SK-N-SH treated with all-trans-retinoic acid at 6 μM for 48 hours (cell line): ENCODE results near the gene FAM20B.
A peak's percentile ranks its signal among the peaks of the same experiment; 100 is the strongest.

ENCODE experiments used
- ATAC-seq: fragments of 200-7000 bp; cut with Tn5 transposase; 3 replicates; pipeline ENCODE4 v1.9.1; 2020; ENCODE audit warnings: mild to moderate bottlenecking, moderate library complexity
- ARNTL ChIP-seq: fragments of 450-650 bp; formaldehyde crosslinking; IDR thresholded peaks from 2 replicates; pipeline ENCODE4 v1.5.0; 2020; ENCODE audit warnings: low read depth, mild to moderate bottlenecking, moderate library complexity, borderline replicate concordance
- CSDC2 ChIP-seq: fragments of 250-450 bp; sonication (Bioruptor Pico); IDR thresholded peaks from 2 replicates; pipeline ENCODE4 v1.5.0; 2020; ENCODE audit warnings: mild to moderate bottlenecking, moderate library complexity
- CSRNP3 ChIP-seq: fragments of 250-450 bp; sonication (Bioruptor Pico); IDR thresholded peaks from 2 replicates; pipeline ENCODE4 v1.5.1; 2021; ENCODE audit warnings: mild to moderate bottlenecking, moderate library complexity
- ESRRG ChIP-seq: fragments of 250-450 bp; sonication (Bioruptor Pico); IDR thresholded peaks from 2 replicates; pipeline ENCODE4 v1.6.1; 2021; ENCODE audit warnings: mild to moderate bottlenecking
- PATZ1 ChIP-seq: fragments of 250-450 bp; sonication (Bioruptor Pico); IDR thresholded peaks from 2 replicates; pipeline ENCODE4 v1.8.0; 2020; ENCODE audit warnings: mild to moderate bottlenecking, moderate library complexity, borderline replicate concordance
- POU6F1 ChIP-seq: fragments of 250-450 bp; sonication (Bioruptor Pico); IDR thresholded peaks from 2 replicates; pipeline ENCODE4 v1.8.0; 2021; ENCODE audit warnings: low read depth, mild to moderate bottlenecking, moderate library complexity, borderline replicate concordance
- SNAI2 ChIP-seq: fragments of 250-450 bp; sonication (Bioruptor Pico); IDR thresholded peaks from 2 replicates; pipeline ENCODE4 v1.5.0; 2020; ENCODE audit warnings: mild to moderate bottlenecking, moderate library complexity
- TCF4 ChIP-seq: fragments of 250-450 bp; sonication (Bioruptor Pico); IDR thresholded peaks from 2 replicates; pipeline ENCODE4 v1.8.0; 2021; ENCODE audit warnings: mild to moderate bottlenecking, moderate library complexity, borderline replicate concordance
- TOX ChIP-seq: fragments of 250-450 bp; sonication (Bioruptor Pico); IDR thresholded peaks from 2 replicates; pipeline ENCODE4 v1.8.0; 2021; ENCODE audit warnings: mild to moderate bottlenecking, moderate library complexity, borderline replicate concordance
- ZC3H10 ChIP-seq: fragments of 250-450 bp; sonication (Bioruptor Pico); IDR thresholded peaks from 2 replicates; pipeline ENCODE4 v1.5.1; 2021; ENCODE audit warnings: mild to moderate bottlenecking, moderate library complexity
- ZFP3 ChIP-seq: fragments of 250-450 bp; sonication (Bioruptor Pico); IDR thresholded peaks from 2 replicates; pipeline ENCODE4 v1.5.0; 2020; ENCODE audit warnings: mild to moderate bottlenecking, moderate library complexity
- ZFP30 ChIP-seq: fragments of 450-650 bp; formaldehyde crosslinking; IDR thresholded peaks from 2 replicates; pipeline ENCODE4 v1.5.0; 2022; ENCODE audit warnings: mild to moderate bottlenecking, moderate library complexity
- ZNF8 ChIP-seq: fragments of 450-650 bp; formaldehyde crosslinking; IDR thresholded peaks from 2 replicates; pipeline ENCODE4 v1.5.0; 2020; ENCODE audit warnings: mild to moderate bottlenecking, moderate library complexity

FAM20B gene

GRCh38 chr1:179030130-179030529 lies 4.4 kb downstream of the FAM20B start (continued):
- TF ChIP-seq TCF4 (no peak), ZNF8 (CRISPR knock-in tag) (no peak)

- TF ChIP-seq ZFP30 (CRISPR knock-in tag), result no peak
- no peak for TF ChIP-seq CSRNP3 (CRISPR knock-in tag)
- no peak for TF ChIP-seq ZC3H10 (CRISPR knock-in tag)
- TF ChIP-seq ARNTL (CRISPR knock-in tag), result no peak
- no peak for TF ChIP-seq SNAI2 (CRISPR knock-in tag)
- no peak for TF ChIP-seq POU6F1
- TF ChIP-seq CSDC2 (CRISPR knock-in tag), result no peak
- no peak for ATAC-seq
These were observed 5.0 kb downstream of the FAM20B start for GRCh38 chr1:179030683-179031082.

GRCh38 chr1:179031284-179031683 lies 5.6 kb downstream of the FAM20B start:
- TF ChIP-seq CSRNP3 (CRISPR knock-in tag), result no peak
- no peak for TF ChIP-seq ARNTL (CRISPR knock-in tag)
- no peak for ATAC-seq

GRCh38 chr1:179031855-179032513 lies 6.3 kb downstream of the FAM20B start:
- no peak for TF ChIP-seq ZC3H10 (CRISPR knock-in tag)
- no peak for TF ChIP-seq ARNTL (CRISPR knock-in tag)
- TF ChIP-seq PATZ1 (CRISPR knock-in tag), result no peak
- ATAC-seq, result peak; percentile 46

GRCh38 chr1:179034720-179035119 lies 9.0 kb downstream of the FAM20B start:
- TF ChIP-seq ESRRG (CRISPR knock-in tag) (no peak), ARNTL (CRISPR knock-in tag) (no peak), TOX (0 out of 2 replicates have a peak, but pooled peaks have one; percentile 27), PATZ1 (CRISPR knock-in tag) (no peak)
- ATAC-seq, result peak; percentile 31

- no peak for TF ChIP-seq ZFP3 (CRISPR knock-in tag)
- no peak for TF ChIP-seq CSRNP3 (CRISPR knock-in tag)
- no peak for TF ChIP-seq ZNF8 (CRISPR knock-in tag)
- no peak for TF ChIP-seq POU6F1
- peak; percentile 18 for ATAC-seq
These were observed 11.3 kb downstream of the FAM20B start for GRCh38 chr1:179036844-179037465.
